ENCODE measurements around the gene TMEM218. TPM values are rescaled to one million over a fixed set of nuclear protein-coding genes. Genes with fewer than 3 reads are reported as not detected.

TMEM218 gene
- total RNA-seq, 1 experiment from 2014 or later: 22.7 TPM

DNA sequence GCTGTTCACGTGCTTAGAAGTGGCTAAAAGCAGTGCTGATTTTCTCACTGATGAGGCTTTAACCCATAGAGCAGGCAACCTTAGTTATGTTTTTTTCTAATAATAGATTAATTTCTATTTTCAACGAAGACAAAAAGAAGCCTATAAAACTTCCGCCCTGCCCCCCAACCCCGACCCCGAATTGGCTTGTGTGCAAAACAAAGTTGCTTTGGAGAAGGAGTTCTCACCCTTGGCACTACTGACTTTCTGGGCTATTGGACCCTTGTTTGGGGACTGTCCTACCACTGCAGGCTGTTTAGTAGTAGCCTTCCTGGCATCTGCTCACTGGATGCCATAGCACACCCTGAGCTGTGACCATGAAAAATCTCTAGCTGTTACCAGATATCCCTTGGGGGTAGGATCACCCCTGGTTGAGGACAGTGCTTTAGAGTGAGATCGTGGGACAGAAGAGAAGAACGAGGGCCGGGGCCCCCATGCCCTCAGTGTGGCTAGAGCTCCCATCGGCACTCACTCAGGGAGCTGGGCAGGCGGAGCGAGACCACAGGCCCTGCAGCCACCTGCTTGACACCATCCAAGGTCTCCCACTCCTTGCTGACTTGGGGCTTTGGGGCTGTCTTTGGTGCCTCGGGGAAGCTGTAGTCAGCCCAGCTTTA is 31.4 kb downstream of the TMEM218 start:
- no peaks in the 10 kb centered on the region; the same call in 1 of the 2 replicates for H3K27me3 ChIP-seq (ENCODE audit: control insufficient read depth, insufficient read depth, low read length)
- H3K36me3 ChIP-seq (replicated peaks; ENCODE audit: control insufficient read depth, insufficient read depth, low read length): no peaks in the 10 kb centered on the region
- no peak overlapping the region for H3K4me3 ChIP-seq (ENCODE audit: insufficient read depth, low read depth, low read length)
- no peak for DNase-seq

DNA sequence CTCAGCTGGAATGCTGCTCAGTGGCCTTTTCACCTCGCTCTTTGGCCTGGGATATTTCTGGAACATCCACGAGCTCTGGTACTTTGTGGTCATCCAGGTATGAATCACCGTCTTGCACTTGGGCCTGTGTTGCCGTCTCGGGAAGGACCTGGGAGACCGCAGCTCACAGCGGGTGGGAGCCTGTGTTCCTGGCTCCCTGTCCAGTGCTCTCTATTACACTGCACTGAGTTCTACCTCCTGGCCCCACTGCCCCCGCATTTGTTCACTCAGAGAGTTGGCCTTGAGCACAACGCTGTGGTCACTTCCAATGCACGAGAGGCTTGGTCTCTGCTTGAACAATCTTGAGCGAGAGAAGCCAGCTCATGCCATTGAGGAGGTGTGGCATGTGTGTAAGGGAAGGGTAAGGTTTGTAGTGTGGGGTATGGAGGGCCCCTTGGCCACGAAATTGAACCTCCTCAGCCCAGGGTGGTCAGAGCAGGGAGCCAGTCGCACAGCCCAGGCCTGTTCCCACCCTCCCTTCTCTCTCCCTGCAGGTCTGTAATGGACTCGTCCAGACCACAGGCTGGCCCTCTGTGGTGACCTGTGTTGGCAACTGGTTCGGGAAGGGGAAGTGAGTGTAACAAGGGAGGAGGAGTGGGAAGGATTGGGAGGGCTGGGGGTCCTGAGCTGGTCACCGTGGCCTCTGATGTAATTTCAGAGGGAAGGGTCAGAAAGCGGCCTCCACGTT is 32.1 kb downstream of the TMEM218 start:
- no peak for DNase-seq
- H3K4me3 ChIP-seq (ENCODE audit: insufficient read depth, low read depth, low read length): no peak overlapping the region
- no peaks in the 10 kb centered on the region for H3K36me3 ChIP-seq (replicated peaks; ENCODE audit: control insufficient read depth, insufficient read depth, low read length)
- no peaks in the 10 kb centered on the region; the same call in 1 of the 2 replicates for H3K27me3 ChIP-seq (ENCODE audit: control insufficient read depth, insufficient read depth, low read length)

DNA sequence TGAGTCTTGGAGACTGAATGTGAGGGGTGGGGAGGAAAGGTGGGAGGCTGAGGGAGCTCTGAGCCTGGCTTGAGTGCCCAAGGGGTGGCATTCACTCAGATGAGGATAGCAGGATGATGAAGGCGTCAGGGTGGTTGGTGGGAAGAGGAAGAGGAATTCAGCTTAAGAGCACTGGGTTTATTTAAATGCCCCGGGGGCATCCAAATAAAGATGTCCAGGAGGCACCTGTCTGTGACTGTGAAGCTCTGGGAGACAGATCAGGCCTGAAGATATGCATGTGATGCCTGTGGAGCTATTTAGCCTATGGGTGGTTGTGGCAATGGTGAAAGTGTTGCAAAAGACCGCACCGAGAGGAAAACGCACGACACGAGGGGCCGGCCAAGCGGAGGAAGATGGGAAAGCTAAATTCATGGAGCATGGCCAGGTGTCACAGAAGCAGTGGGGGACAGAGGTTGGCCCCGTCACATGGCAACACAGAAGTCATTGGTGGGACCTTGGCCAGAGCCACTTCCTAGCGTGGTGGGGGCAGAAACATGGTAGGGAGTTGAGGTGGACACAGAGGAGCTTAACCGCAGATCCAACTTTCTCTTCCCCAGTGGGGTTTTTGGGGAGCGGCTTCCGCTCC is 32.8 kb downstream of the TMEM218 start:
- DNase-seq: no peak
- Histone ChIP-seq H3K27me3 (ENCODE audit: control insufficient read depth, insufficient read depth, low read length) (no peaks in the 10 kb centered on the region; the same call in 1 of the 2 replicates), H3K36me3 (replicated peaks; ENCODE audit: control insufficient read depth, insufficient read depth, low read length) (no peaks in the 10 kb centered on the region), H3K4me3 (ENCODE audit: insufficient read depth, low read depth, low read length) (no peak overlapping the region)

DNA sequence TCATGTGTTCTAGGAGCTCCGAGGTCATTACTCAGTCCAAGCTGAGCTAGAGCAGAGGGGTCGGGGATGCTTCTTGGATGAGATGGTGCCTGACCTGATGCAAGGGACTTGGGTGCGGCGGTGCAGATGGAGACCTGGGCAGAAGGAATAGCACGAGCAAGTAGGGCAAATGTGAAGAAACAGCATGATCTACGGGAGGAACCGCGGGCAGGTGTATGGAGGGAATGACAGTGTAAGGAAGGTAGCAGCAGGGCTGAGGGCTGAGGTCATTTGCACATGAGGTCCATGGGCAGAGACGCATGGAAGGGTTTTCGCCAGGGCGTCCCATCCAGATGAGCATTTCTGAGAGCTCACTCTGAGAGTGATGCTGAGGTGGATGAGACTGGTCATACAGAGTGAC is 33.4 kb downstream of the TMEM218 start:
- Histone ChIP-seq H3K36me3 (replicated peaks; ENCODE audit: control insufficient read depth, insufficient read depth, low read length) (no peaks in the 10 kb centered on the region), H3K27me3 (ENCODE audit: control insufficient read depth, insufficient read depth, low read length) (no peaks in the 10 kb centered on the region; the same call in 1 of the 2 replicates), H3K4me3 (ENCODE audit: insufficient read depth, low read depth, low read length) (no peak overlapping the region)
- no peak for DNase-seq

DNA sequence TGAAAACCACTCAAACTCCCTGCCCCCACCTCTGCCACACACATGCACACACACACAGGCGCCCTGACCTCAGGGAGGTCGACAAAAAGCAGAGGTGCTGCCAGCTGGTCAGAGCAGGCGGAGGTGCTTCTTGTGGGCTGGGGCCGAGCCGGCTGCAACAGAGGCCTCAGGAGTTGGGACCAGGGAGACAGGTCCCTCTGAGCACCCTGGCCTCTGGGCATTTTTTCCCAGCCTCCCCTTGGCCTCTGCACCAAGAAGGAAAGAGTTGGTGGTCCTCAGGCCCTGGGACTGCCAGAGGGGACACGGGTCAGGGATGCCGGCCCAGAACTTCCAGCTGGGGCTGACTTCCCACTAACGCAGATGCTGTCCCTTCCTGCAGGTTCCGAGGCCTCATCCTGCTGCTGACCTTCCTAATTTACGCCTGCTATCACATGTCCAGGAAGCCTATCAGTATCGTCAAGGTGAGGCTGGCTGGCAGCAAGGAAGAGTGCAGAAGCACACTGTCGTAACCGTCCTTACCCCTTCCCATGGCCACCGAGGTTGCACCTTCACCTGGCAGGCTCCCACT is 35.0 kb downstream of the TMEM218 start:
- DNase-seq: peak; percentile 35
- Histone ChIP-seq H3K27me3 (ENCODE audit: control insufficient read depth, insufficient read depth, low read length) (no peaks in the 10 kb centered on the region; the same call in 1 of the 2 replicates), H3K4me3 (ENCODE audit: insufficient read depth, low read depth, low read length) (no peak overlapping the region), H3K36me3 (replicated peaks; ENCODE audit: control insufficient read depth, insufficient read depth, low read length) (no peaks in the 10 kb centered on the region)

DNA sequence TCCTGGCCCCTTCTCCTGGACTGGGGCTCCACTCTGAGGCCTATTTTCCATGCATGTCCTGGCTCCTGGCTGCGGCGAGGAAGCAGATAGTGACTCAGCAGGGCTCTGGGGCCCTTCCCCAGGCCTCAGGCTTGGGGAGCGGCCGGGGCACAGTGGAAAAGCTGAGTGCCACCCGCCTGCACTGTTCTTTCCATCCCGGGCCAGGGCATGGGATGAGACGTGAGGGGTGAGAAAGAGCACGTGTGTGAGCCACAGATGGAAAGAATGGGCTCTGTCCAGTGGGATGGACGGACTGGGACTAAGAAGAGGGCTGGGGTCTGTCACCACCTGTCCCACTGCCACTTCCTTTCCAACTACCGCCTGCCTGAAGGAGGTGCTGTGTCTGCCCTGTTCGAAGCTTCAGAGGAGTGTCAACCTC is 35.5 kb downstream of the TMEM218 start:
- Histone ChIP-seq H3K36me3 (replicated peaks; ENCODE audit: control insufficient read depth, insufficient read depth, low read length) (no peaks in the 10 kb centered on the region), H3K27me3 (ENCODE audit: control insufficient read depth, insufficient read depth, low read length) (no peaks in the 10 kb centered on the region; the same call in 1 of the 2 replicates), H3K4me3 (ENCODE audit: insufficient read depth, low read depth, low read length) (no peak overlapping the region)
- DNase-seq: peak; percentile 67

DNA sequence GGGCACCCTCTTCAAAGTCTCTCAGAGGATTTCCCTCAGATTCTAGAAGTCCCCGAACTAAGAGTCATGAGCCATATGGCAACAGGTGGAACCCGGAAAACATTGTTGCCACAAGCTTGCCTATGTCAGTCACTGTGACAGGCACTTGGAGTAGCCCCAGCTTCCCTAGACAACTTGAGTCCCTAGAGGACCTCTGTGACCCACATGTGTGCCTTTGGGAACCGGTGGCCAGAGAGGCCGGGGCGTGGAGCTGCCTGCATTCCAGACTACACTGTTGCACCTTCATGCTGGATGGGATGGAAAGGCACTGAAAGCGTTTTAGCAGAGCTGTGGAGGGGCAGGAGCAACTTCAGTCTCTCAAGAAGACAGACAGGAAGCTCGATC is 36.2 kb downstream of the TMEM218 start:
- no peaks in the 10 kb centered on the region; the same call in 1 of the 2 replicates for H3K27me3 ChIP-seq (ENCODE audit: control insufficient read depth, insufficient read depth, low read length)
- DNase-seq: peak; percentile 30
- no peaks in the 10 kb centered on the region for H3K36me3 ChIP-seq (replicated peaks; ENCODE audit: control insufficient read depth, insufficient read depth, low read length)
- no peak overlapping the region for H3K4me3 ChIP-seq (ENCODE audit: insufficient read depth, low read depth, low read length)

DNA sequence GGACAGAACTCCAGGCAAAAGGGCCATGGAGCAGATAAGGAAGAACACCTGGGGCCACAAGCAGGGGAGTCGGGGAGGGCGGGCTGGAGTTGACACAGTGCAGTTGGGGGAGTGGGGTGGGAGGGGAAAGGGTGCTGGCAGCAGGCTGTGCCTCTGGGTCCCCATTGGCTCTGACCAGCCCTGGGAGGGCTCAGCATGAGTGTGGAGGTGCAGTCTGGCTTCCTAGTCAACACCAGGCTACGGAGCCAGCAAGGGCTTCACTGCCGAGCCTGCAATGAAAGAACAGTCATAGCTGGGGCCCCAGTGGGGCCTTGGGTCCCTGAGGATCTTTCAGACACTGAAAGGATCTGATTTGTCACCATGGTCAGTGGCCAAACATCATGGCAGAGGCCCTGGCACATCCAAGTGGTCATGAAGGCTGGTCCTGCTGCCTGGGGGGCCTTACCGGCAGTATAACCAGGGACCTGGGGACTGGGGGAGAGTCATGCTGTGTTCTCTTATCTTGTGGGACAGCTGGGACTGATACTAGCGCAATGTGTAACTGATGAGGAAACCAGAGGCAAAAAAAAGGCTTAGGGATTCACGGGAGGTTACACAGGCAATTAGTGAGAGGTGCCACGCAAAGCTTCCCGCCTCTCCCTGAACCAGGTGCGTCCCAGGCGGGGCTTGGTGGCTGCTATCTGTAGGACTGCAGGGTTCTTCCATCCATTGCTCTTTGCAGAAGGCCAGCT is 36.8 kb downstream of the TMEM218 start:
- H3K36me3 ChIP-seq (replicated peaks; ENCODE audit: control insufficient read depth, insufficient read depth, low read length): no peaks in the 10 kb centered on the region
- no peaks in the 10 kb centered on the region; the same call in 1 of the 2 replicates for H3K27me3 ChIP-seq (ENCODE audit: control insufficient read depth, insufficient read depth, low read length)
- H3K4me3 ChIP-seq (ENCODE audit: insufficient read depth, low read depth, low read length): no peak overlapping the region
- peak; percentile 57 for DNase-seq

DNA sequence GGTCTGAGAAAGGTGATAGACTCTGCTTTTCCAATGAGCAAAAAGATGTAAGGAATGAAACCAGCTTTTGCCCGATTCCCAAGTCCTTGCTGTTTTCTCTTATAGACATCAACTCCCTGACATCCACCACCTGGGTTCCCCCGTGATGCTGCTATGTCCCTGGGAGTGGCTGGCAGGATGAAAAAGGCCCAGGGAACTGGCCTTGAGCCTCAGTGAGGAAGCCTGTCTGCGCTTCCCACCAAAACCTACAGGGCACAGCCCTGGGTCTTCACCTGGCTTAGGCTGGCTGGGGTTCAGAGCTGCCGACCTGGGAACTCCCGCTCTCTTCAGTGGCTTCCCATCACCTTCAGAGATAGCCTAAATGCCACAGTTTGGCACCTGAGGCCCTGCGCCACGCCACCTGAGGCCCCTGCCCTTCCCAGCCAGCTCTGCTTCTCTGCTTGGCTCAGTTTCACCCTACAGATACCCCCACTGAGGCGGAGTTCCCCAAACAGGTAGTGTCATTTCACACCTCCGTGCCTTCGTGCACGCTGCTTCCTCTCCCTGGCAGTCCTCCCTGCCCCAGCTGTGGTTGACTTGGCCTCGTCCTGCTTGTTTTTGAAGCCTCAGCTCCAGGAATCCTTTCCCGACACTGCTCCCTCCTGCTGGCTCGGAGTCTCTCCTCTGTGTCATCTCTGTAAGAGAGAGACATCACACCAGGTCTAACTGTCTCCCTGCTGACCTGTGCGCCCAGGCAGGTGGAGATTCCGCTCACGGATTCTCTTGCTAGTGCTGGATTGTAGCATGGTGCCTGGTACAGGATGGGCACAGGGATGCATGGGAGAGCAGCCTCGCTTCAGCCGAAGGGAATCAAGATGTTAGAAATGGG is 37.6 kb downstream of the TMEM218 start:
- H3K27me3 ChIP-seq (ENCODE audit: control insufficient read depth, insufficient read depth, low read length): no peaks in the 10 kb centered on the region; the same call in 1 of the 2 replicates
- H3K4me3 ChIP-seq (ENCODE audit: insufficient read depth, low read depth, low read length): no peak overlapping the region
- no peaks in the 10 kb centered on the region for H3K36me3 ChIP-seq (replicated peaks; ENCODE audit: control insufficient read depth, insufficient read depth, low read length)
- peak; percentile 58 for DNase-seq

DNA sequence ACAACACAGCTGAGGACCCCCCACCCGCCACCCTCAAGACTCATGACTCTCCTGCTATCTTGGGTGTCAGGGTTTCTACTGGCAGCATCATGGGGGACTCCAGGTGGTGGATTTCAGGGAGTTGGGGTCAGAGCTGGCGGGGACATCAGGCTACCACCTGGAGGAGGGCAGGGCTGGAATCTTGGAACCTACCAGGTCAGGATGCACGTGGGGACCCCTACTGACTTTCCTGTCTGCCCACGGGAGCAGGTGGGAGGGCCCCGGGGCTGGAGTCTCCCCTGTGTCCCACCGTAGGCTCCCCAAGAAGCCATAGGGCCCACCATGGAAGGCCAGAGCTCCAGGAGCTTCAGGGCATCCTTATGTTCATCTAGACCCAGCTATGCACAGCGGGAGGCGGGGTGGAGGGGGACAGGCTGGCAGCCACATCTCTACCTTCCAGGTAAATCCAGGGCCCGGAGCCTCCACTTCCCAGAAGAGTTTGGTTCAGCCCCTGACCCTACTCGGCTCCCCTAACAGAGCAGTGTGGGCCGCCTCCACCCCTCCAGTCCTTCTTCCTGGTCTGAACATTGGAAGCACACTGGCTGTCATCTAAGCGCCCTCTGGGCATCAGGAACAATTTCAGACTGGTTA is 38.4 kb downstream of the TMEM218 start:
- peak; percentile 37 for DNase-seq
- H3K36me3 ChIP-seq (replicated peaks; ENCODE audit: control insufficient read depth, insufficient read depth, low read length): no peaks in the 10 kb centered on the region
- H3K27me3 ChIP-seq (ENCODE audit: control insufficient read depth, insufficient read depth, low read length): no peaks in the 10 kb centered on the region; the same call in 1 of the 2 replicates
- H3K4me3 ChIP-seq (ENCODE audit: insufficient read depth, low read depth, low read length): no peak overlapping the region

DNA sequence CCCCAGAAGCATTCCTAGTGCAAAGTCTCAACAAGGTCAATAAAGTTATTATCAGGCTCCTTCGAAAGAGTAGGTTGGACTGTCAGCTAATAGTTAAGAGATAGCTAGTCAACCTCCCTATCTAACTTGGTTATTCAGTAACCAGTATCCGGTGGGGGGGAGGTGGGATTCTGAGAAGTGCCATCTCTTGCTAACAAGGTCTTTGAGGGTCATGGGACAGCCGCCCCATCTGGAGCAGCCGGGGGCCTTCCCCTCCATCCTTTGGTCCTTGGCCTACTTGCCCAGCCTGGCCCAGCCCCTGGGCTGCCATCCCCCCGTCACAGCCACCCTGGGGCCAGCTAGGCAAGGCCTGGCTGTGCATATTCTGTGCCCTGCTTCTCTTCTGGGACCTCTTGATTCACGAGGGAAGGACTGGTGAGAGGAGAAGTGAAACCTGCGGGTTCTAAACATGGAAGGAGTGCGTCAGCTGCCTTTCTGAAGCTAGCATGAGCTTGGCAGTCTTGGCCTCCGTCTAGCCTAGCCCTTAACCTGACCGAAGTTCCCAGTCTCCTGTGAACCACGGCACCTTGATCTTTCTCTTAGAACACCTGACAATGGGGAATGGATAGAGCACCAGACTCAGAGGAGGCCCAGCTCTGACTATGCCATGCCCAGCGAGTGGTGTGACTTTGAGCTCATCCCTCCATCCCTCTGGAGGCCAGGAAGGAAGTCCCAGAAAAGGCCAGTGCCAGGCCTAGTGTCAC is 39.0 kb downstream of the TMEM218 start:
- peak; percentile 24 for DNase-seq
- H3K36me3 ChIP-seq (replicated peaks; ENCODE audit: control insufficient read depth, insufficient read depth, low read length): no peaks in the 10 kb centered on the region
- no peak overlapping the region for H3K4me3 ChIP-seq (ENCODE audit: insufficient read depth, low read depth, low read length)
- H3K27me3 ChIP-seq (ENCODE audit: control insufficient read depth, insufficient read depth, low read length): no peaks in the 10 kb centered on the region; the same call in 1 of the 2 replicates

DNA sequence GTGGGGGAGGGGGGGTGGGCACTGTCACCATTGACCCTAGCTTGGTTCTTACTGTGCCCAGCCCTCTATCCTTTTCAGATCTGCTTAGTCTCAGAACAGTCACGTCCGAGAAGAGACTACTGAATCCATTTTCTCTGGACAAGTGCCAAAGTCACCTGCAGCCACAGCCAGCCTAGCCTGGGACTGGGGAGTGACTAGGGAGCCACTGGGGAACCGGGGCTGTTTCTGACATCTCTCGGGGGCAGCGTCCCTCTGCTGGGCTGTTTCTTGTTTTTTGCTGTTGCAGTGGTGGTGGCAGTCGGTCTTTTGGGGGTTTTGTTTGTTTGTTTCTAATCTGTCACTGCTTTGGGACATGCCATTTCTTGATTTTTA is 39.6 kb downstream of the TMEM218 start:
- Histone ChIP-seq H3K27me3 (ENCODE audit: control insufficient read depth, insufficient read depth, low read length) (no peaks in the 10 kb centered on the region; the same call in 1 of the 2 replicates), H3K4me3 (ENCODE audit: insufficient read depth, low read depth, low read length) (no peak overlapping the region), H3K36me3 (replicated peaks; ENCODE audit: control insufficient read depth, insufficient read depth, low read length) (no peaks in the 10 kb centered on the region)
- peak; percentile 37 for DNase-seq

Data from H7 (cell line).